GM18502 (cell line): ENCODE data around the gene RREB1.

Experiments used
- ATAC-seq: cut with Tn5 transposase; IDR thresholded peaks from one replicate; pipeline ENCODE4 v1.9.1; 2021; ENCODE audit warnings: mild to moderate bottlenecking; ENCODE audit not compliant: unreplicated experiment, poor library complexity

Gene RREB1

DNA sequence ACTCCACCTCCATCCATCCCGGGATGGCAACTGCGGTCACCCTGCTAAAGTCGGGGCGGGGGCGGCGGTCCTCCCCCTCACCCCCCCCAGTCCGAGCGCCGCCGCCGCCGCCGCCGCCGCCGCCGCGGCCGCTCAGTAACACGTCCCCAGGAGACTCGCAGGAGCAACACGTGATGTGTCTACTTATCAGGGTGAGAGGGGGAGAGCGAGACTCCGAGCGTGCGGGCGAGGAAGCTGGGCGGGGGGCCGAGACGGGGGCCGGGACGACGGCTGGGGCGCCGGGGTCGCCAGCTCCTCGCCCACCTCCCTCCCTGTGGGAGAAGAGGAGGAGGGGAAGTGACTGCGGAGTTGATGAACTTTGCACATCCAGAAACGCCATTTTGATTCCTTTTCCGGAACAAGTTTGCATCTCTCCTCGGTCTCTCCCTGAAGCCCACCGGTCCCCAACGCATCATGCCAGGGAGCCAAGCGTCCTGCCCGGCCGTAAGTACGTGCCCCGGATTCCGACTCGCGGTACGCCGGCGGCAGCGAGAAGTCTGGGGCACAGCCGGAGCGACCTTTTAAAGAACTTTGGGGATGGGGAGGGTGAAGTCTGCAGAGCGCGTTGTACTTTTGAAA, at the start of gene RREB1:
TSS of gene RREB1 (plus strand) at position 384 of the 618 bp plus-strand sequence. CDS start 73,951 bp downstream, outside the sequence.
- ATAC-seq, result peak; percentile 60

DNA sequence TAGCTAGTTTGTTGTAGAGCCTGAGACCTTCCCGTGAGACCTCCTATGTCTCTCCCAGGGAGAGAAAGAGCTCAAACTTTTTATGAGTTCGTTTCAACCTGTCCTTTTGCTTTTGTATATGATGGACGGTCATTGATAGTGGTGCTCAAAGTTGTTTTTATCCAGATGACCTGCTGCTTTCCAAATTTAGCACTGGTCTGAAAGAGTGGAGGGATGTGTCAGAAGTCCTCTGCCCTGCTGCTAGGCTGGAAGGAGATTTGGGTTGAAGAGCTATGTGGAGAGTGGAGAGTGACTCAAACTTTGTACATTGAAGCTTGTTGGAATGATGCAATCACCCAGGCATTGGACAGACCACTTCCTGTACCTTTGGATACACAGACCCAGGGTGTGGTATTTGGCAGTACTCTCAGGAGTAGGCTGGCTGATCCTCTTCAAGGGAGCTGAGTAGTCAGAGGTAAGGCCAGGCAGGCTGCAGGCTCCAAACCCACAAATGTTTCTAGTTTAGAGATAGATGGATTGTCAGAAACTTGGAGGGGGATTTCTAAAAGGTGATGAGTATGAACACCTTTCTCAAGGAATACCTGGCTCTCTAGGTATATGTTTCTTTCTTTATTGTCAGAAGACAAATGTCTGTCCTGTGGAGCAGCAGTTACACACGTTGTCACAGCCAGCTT, 49.4 kb upstream of the RREB1 start:
- ATAC-seq, result no peak

DNA sequence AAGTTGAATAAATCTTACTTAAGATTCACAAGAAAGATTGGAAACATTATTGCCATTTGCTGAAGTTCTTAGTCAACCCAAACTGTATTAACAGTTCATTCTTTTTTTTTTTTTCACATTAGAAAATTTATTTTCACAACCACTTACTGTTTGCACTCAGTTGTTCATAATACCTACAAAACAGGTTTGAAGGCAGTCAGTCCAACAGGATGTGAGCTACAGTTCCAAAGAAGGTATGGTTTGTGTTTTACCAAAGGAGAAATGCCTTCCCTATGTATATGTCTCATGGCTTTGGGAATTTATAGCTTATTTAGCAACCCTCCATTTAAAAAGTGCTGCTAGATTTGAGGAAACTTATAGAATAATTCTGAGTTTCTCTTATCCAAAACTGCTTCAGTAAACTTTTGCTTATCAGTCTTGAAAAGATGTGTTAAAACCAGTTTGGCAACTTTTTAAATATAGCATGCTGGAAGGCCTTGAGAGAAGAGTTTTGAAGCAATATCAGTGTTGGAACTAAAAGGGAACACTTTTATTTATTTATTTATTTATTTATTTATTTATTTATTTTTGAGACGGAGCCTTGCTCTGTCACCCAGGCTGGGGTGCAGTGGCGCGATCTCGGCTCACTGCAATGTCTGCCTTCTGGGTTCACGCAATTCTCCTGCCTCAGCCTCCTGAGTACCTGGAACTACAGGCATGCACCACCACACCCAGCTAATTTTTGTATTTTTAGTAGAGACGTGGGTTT, 46.8 kb upstream of the RREB1 start:
- no peak for ATAC-seq

DNA sequence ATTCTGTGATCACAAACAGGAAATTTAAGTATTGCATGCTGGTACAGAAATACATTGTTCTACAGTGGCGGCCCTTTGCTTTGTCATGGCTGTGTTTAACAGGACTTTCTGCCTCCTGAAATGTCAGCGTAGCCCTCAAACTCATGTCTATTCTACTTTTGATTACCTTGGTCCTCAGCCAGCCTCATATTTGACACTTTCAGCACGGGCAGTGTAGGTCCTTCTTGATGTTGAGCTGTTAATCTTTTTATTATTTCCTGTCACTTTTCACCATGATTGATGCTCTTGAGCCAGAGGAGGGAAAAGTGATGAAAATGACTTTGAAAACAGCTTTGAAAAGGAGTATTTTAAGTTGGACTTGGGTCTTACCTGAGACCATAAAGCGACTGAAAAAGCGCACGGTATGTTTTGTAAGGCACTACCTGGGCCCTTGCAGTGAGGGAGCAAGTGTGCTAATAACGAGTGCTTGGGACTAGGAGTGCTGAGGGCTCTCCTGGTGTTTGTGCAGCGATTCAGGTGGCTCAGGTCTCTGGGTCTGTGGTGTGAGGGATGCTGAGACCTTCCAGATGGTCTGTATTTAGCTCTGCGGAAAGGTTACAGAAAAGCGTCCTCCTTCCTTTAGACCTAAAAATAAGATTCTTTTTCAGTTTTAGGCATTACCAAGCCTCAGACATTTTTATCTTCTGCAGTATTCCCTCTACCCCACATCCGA, 45.2 kb upstream of the RREB1 start:
- no peak for ATAC-seq

DNA sequence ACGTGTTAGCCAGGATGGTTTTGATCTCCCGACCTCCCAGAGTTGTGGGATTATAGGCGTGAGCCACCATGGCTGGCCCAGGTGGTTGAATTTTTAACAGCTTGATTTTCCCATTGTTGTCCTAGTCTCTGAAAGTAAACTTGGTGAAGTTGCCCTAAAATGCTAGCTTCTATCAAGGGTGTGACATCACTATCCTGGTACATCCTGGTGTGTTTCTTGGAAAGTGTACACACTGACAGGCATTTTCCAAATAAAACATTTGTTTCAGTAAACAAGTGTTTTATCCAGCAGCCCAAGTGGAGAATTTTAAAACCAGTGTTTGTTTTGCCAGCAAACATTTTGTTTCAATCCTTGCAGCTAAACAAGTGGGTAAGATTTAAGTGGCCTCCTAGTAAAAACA, 40.5 kb upstream of the RREB1 start:
- no peak for ATAC-seq

- no peak for ATAC-seq
Observed at GRCh38 chr6:7071405-7071804, 36.4 kb upstream of the RREB1 start.

- peak; percentile 32 for ATAC-seq
Observed at GRCh38 chr6:7073082-7073820, 34.5 kb upstream of the RREB1 start.

DNA sequence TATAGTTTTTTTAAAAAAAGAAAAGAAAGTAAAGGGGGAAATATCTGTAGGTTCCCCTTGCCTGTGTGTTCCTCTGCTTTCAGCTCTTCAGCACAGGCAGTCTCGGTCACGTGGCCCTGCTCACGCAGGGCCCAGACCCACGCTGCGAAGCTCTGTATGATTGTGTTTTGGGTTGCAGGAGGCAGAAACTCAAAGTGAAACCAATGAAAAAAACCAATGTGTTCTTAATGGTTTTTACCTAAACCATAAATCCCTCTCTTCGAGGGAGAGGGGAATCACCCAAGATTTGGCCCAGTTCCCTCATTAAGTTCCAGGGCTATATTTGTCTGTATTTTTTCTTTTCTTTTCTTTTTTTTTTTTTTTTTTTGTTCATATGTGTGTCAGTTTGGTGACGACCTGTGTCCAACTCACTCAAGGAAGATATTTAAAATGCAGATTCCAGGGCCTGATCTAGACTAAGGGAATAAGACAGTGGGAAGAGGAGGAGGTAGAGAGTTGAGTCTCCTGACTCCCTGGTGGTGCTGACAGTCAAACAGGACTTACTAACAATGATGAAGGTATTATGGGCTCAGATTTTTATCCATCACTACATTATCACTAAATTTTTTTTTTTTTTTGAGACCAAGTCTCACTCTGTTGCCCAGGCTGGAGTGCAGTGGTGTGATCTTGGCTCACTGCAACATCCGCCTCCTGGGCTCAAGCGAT, 33.8 kb upstream of the RREB1 start:
- peak; percentile 97 for ATAC-seq

DNA sequence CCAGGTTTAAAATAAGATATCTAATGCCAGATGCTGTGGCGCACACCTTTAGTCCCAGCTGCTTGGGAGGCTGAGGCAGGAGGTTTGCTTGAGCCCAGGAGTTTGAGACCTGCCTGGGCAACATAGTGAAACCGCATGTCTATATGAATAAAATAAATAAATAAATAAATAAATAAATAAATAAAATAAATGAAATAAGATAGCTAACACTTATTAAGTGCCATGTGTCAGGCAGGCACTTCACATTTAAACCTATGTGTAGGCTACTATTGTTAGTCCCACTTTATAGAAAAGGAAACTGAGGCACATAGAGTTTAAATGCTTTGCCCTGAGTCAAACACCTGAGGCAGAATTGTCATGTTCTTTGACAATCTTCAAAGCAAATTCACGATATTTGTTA, 32.9 kb upstream of the RREB1 start:
- no peak for ATAC-seq

DNA sequence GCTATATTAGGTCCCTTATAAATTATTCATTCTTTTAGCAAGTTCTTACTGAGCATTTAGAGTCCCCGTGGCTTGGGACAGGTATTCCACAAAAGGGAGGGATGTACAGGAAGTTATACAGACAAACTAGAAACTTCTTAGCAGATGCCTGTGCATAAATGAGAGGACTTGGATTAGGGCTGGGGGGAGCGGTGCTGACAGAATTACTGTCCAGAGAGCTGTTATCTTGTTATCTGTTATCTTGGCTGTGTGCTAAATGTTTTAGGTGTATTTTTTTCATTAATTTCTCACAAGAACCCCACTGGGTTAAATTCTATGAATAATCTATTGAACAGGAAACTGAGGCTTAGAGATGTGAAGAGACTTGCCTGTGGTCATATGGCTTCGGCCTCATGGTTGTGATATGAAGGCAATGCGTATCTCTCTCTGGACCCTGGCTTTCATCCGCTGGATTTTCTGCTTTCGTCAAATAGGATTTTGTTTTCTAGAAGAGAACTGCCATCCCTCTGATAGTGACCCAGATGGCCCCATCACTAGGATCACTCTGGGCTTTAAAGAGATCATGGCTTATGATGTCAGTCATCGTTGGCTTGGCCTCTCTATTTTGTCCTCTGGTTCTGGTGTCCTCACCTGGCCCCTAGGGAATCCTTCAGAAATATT, 32.3 kb upstream of the RREB1 start:
- ATAC-seq, result no peak

DNA sequence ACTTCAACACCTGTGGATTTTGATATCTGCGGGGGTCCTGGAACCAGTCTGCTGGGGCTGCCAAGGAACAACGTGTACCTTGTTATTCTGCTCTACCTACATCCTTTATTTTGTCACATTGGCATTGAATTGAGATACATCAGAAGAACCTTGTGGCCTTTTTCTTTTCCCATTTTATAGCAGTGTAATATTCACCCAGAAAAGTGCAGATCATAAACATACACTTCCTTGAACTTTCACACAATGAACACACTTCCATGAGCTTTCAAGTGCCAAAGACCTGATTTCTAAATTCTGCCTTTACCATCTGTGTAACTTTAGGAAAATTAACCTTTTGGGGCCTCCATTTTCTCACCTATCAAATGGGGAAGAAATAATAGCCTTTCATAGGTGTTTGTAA, 29.9 kb upstream of the RREB1 start:
- ATAC-seq, result no peak

- no peak for ATAC-seq
Observed at GRCh38 chr6:7078856-7079255, 28.9 kb upstream of the RREB1 start.

DNA sequence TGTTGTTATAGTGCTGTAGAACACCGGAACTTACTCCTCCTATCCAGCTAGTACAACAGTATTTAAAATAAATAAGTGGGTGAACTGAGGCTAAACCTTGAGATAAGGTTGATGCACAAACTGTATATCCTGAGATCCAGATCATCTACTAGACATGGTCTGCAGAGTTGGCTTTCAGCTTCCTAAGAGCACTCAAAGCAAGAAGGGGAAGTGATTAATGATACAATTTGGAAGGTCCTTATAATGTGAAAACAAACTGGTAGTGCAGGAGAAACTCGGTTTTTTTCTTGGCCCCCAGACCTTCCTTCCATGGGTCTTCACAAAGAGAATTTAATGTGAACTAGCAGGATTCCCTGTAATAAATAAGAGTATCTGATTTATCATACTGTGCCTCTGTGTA, 27.4 kb upstream of the RREB1 start:
- no peak for ATAC-seq

GRCh38 chr6:7085911-7086310, 21.9 kb upstream of the RREB1 start:
- peak; percentile 43 for ATAC-seq

- peak; percentile 70 for ATAC-seq
Observed at GRCh38 chr6:7086488-7086887, 21.3 kb upstream of the RREB1 start.

DNA sequence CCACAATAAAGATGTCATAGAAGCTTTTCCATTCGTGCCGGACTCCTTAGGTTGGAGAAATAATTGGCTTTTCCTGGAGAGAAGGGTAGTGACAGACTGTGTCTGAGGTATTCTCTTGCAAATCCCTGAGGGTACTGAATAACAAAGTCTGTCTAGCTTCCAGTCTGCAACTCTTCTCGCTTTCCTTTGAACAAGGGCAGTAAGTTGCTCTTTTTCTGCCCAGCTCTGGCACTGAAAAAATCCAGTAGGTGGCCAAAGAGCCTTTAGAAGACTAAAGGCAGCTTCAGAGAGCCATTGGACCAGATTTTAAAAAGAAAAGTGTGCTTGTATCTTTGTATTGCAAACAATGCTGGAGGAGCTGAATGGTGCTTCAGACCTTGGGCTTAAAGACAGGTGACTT, 20.7 kb upstream of the RREB1 start:
- no peak for ATAC-seq

DNA sequence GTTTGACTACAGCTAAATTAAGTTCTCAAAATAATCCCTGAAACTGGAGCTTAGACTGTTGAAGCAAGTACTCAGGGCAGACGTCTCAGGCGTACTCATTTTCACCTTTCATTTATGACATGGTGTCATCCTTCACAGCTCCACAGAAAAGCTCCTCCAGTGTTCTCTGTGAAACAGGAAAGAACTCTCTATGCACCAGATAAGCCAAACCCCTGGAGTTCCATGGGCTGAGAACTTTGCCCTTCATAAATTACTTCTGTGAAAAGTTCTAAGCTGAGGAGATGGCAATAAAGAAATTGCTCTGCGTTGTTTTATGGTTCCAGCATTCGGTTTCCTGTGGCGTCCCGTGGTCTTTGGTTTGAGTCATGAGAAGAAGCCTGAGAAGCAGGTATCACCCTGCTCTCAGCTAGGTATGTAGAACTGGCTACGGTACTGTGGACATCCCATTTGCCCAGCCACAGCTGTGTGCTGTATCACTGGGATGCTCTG, 20.2 kb upstream of the RREB1 start:
- ATAC-seq, result peak; percentile 58

DNA sequence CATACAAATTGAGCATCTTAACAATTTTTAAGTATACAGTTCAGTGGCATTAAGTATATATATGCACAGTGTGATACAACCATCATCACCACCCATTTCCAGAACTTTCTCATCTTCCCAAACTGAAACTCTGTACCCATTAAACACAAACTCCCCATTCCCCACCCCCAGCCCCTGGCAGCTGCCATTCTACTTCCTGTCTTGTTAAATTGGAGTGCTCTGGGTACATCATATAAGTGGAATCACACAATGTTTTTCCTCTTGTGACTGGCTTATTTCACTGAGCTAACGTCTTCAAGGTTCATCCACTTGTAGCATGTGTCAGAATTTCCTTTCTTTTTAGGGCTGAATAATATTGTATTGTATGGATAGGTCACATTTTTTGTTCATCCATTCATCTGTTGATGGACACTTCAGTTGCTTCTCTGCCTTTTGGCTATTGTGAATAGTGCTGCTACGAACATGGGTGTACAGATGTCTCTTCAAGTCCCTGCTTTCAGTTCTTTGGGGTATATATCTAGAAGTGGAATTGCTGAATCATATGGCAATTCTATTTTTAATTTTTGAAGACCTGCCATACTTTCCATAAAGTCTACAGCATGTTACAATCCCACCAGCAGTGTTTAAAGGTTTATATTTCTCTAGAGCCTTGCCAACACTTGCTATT, 19.6 kb upstream of the RREB1 start:
- ATAC-seq, result no peak
